ENCODE results near the gene MGST3. TPM values are rescaled to one million over a fixed set of nuclear protein-coding genes. Genes with fewer than 3 reads are reported as not detected.
"Not testable (repeated sequence)": the region's sequence is repeated elsewhere in the genome, so short reads cannot be mapped to it uniquely, and the experiment has no call there.

The MGST3 gene
- total RNA-seq: 100 to 1,000 TPM; 202 to 257 (median 232) TPM

- intact Hi-C loops (cut with DNase I): loop anchor here (5.0 kb wide), 3 partner anchors 33 to 137 kb away; partner anchors contain the start of genes ALDH9A1 and TMCO1
- Histone ChIP-seq H3K9me3 (no peaks in the 10 kb centered on the region), H3K27me3 (no peaks in the 10 kb centered on the region), H3K4me1 (peaks cover 34 to 47% (median 44%) of the 10 kb centered on the region in 4 donors), H3K4me3 (peak within 1 kb of the TSS; percentile 65 to 88 (median 86)), H3K27ac (replicated peaks in 1 of 4) (peak within 1 kb of the TSS; percentile 91 to 95 (median 92)), H3K36me3 (peaks cover 0 to 5% (median 0%) of the 10 kb centered on the region in 4 donors)
- peak; percentile 97 for DNase-seq (ENCODE audit: extremely low spot score)
- TF ChIP-seq POLR2AphosphoS5 (IDR thresholded peaks at IDR 0.05) (peak; percentile 81 to 96), EP300 (IDR thresholded peaks at IDR 0.05) (no peak), CTCF (IDR thresholded peaks at IDR 0.05) (no peak), POLR2A (IDR thresholded peaks at IDR 0.05; ENCODE audit: low read depth) (peak; percentile 78)
- WGBS: under 1% methylated on average over 16 of the region's 56 CpGs
Observed at GRCh38 chr1:165630629-165631341, at the start of gene MGST3. TSS of gene MGST3 (plus strand) at chr1:165631234. CDS start at chr1:165649848, 18,614 bp downstream.

- no peaks in the 10 kb centered on the region for H3K36me3 ChIP-seq
- WGBS: 95% methylated on average over 12 of the region's 25 CpGs
Observed at GRCh38 chr1:165581926-165582325, 49.1 kb upstream of the MGST3 start.

GRCh38 chr1:165586398-165586797 is 44.6 kb upstream of the MGST3 start:
- H3K27ac ChIP-seq (replicated peaks in 1 of 4): no peak overlapping the region
- no peak overlapping the region for H3K4me3 ChIP-seq
- no peaks in the 10 kb centered on the region for H3K4me1 ChIP-seq
- intact Hi-C loops (cut with DNase I): no loop called here
- H3K9me3 ChIP-seq: no peaks in the 10 kb centered on the region
- no peaks in the 10 kb centered on the region for H3K27me3 ChIP-seq
- DNase-seq (ENCODE audit: extremely low spot score): no peak
- TF ChIP-seq POLR2AphosphoS5 (IDR thresholded peaks at IDR 0.05) (no peak), EP300 (IDR thresholded peaks at IDR 0.05) (no peak), CTCF (IDR thresholded peaks at IDR 0.05) (no peak)
- no peaks in the 10 kb centered on the region for H3K36me3 ChIP-seq
- 67% methylated on average over 3 of the region's 3 CpGs for WGBS

More at GRCh38 chr1:165581926-165582325, 49.1 kb upstream of the MGST3 start:
- H3K27me3 ChIP-seq: no peaks in the 10 kb centered on the region
- H3K4me1 ChIP-seq: no peaks in the 10 kb centered on the region
- H3K4me3 ChIP-seq: no peak overlapping the region
- TF ChIP-seq POLR2AphosphoS5 (IDR thresholded peaks at IDR 0.05): no peak
- no peak for TF ChIP-seq CTCF (IDR thresholded peaks at IDR 0.05)
- no peak for TF ChIP-seq POLR2A (IDR thresholded peaks at IDR 0.05; ENCODE audit: low read depth)
- no peak for TF ChIP-seq EP300 (IDR thresholded peaks at IDR 0.05)
- intact Hi-C loops (cut with DNase I): no loop called here
- H3K27ac ChIP-seq (replicated peaks in 1 of 4): no peak overlapping the region
- DNase-seq (ENCODE audit: extremely low spot score): no peak
- no peaks in the 10 kb centered on the region for H3K9me3 ChIP-seq

- intact Hi-C loops (cut with DNase I); H3K4me3 ChIP-seq; H3K36me3 ChIP-seq; H3K4me1 ChIP-seq; H3K9me3 ChIP-seq; DNase-seq (ENCODE audit: extremely low spot score); H3K27ac ChIP-seq (replicated peaks in 1 of 4): not testable (repeated sequence)
- H3K27me3 ChIP-seq: peaks cover 0 to 13% (median 0%) of the 10 kb centered on the region in 4 donors
- 85% methylated on average over 4 of the region's 4 CpGs for WGBS
Observed at GRCh38 chr1:165591391-165591790, 39.6 kb upstream of the MGST3 start.

GRCh38 chr1:165592945-165593823 is 37.9 kb upstream of the MGST3 start:
- DNase-seq (ENCODE audit: extremely low spot score): peak; percentile 94
- TF ChIP-seq CTCF (IDR thresholded peaks at IDR 0.05): peak; percentile 93 to 95 (median 95)
- TF ChIP-seq POLR2A (IDR thresholded peaks at IDR 0.05; ENCODE audit: low read depth): no peak
- WGBS: under 1% methylated on average over 9 of the region's 10 CpGs
- no peaks in the 10 kb centered on the region for H3K36me3 ChIP-seq
- intact Hi-C loops (cut with DNase I): loop anchor here (1.0 kb wide), 1 partner anchor 200 kb away; no protein-coding TSS in a partner anchor
- H3K4me3 ChIP-seq: no peak overlapping the region
- peaks cover 0 to 13% (median 0%) of the 10 kb centered on the region in 4 donors for H3K27me3 ChIP-seq
- peaks cover 0 to 10% (median 5%) of the 10 kb centered on the region in 4 donors for H3K4me1 ChIP-seq
- no peak overlapping the region for H3K27ac ChIP-seq (replicated peaks in 1 of 4)
- no peaks in the 10 kb centered on the region for H3K9me3 ChIP-seq
